GM18858 (cell line): ENCODE data around the gene DCAF11.
A peak's percentile ranks its signal among the peaks of the same experiment; 100 is the strongest.

Experiments used
- ATAC-seq: cut with Tn5 transposase; IDR thresholded peaks from one replicate; pipeline ENCODE4 v1.9.1; 2021; ENCODE audit not compliant: unreplicated experiment

DCAF11 gene

DNA sequence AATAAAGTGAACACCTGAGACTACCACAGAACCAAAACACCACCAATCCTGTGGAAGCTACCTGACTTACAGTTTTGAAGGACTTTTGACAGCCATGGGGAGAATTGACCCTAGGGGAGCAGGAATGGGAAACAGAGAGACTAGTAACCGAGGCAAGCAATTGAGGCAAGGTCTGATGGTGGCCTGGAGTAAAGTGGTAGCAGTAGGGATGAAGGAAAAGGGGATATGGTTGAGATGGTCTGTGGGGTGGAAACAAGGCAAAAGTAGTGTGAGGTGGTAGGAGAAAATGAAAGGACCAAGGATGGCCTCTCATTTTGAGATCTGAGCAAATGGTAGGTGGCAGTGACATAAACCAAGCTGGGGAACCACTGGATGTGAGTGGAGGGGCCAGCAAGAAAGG lies 42.3 kb downstream of the DCAF11 start:
- ATAC-seq, result no peak

DNA sequence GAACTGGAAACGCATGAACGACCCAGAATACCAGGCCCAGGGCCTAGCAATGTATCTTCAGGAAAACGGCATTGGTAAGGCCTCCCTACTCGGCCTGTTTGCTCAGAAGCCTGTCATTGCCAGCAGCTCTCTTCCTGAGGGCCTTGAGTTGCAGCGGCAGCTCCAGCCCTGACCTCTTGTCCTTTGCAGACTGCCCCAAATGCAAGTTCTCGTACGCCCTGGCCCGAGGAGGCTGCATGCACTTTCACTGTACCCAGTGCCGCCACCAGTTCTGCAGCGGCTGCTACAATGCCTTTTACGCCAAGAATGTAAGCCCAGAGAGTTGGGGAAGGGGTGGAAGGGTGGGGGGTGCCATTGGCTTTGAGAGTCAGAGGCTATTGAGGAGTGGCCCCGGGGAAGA lies 42.8 kb downstream of the DCAF11 start:
- no peak for ATAC-seq

- ATAC-seq, result no peak
Measured at GRCh38 chr14:24159777-24160498, 45.4 kb downstream of the DCAF11 start.

GRCh38 chr14:24160499-24160849 lies 45.9 kb downstream of the DCAF11 start:
- no peak for ATAC-seq

DNA sequence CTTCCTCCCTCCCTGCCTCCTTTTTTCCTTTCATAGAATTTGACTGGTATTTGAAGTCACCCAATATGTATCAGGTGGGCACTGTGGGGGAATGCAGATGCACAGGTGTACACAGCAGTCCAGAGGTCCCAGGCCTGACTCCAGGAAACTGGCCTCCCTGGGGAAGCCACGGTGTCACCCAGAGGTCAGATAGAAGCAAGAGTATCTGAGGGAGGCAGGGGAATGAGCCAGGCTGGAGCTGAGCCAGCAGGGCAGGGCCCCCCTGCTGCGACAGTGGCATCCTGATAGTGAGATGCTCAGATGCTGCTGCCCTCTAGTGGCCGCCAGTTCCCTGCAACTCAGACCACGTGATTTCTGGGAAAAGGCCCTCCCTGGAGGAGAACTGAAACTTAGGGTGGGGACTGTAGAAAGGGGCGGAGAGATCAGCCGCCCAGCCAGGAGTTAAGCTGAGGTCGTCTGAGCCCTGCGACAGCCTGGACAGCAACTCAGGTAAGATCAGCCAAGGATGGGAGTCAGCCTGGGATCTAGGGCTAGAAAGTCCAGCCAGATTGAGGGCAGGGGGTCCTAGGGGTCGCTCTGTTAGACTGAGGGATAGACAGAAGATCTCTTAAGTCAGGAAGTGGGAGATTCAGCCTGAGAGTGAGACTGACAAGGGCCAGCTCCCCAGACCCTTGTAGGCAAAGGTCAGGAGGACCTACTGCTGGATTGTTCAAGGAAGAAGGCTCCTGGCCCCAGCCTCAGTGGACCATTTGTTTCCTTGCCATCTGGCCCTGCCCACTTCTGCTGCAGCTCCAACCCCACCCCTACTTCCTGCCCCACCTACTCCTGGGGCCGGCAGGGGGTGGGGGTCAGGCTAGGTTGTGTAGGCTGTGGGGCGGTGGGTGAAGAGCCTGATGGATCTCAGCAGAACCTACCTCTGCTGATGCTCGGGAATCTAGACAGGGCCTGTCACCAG lies 46.5 kb downstream of the DCAF11 start, which contains the start of gene IRF9:
TSS of gene IRF9 (plus strand) at position 416 of the 955 bp plus-strand sequence. CDS start 880 bp downstream, outside the sequence.
- peak; percentile 69 for ATAC-seq

GRCh38 chr14:24162093-24162492 lies 47.5 kb downstream of the DCAF11 start:
- no peak for ATAC-seq

DNA sequence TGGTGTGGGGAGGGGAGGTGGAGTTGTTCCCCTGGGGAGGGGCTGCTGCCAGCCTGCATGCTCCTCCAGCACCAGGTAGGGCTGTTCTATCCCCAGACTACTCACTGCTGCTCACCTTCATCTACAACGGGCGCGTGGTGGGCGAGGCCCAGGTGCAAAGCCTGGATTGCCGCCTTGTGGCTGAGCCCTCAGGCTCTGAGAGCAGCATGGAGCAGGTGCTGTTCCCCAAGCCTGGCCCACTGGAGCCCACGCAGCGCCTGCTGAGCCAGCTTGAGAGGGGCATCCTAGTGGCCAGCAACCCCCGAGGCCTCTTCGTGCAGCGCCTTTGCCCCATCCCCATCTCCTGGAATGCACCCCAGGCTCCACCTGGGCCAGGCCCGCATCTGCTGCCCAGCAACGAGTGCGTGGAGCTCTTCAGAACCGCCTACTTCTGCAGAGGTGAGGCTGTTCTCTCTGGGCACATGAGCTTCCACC lies 50.0 kb downstream of the DCAF11 start:
- no peak for ATAC-seq

GRCh38 chr14:24165785-24166184 lies 51.2 kb downstream of the DCAF11 start:
- ATAC-seq, result no peak

- no peak for ATAC-seq
Measured at GRCh38 chr14:24167469-24168114, 53.0 kb downstream of the DCAF11 start.

DNA sequence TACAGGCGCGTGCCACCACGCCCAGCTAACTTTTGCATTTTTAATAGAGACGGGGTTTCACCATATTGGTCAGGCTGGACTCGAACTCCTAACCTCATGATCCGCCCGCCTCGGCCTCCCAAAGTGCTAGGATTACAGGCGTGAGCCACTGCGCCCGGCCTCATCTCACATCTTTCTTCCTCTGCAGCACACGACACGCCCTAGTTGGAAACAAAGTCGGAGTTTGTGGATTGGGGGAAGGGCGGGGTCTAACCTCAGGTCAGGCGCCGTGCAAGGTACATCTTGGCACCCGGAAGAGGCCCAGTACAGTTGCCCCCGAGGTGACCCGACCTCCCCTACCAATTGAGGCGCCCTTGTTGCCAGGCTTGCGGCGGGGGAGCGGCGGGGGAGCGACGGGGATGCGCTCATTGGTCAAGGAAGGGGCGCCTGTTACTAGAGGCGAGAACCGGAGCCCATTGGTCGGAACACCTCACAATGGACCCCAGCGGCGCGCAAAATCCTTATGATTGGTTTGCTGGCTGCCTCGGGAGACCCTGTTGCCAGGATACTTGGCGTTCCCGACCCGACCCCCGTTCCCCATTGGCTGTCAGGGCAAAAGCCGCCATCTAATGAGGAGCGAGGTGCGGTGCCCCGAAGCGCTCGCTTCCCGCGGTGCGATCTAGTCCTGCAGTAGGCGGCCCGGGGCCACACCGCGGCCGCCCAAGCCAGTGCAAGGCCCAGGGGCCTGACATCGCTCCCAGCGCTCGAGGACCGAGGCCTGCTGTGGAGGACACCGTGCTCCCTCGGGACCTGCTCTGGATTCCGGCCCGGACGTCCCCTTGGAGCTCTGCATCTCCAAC lies 57.1 kb downstream of the DCAF11 start, which contains the start of gene REC8:
TSS of gene REC8 (plus strand) at position 659 of the 839 bp plus-strand sequence. CDS start 473 bp downstream, outside the sequence.
- ATAC-seq, result peak; percentile 70

DNA sequence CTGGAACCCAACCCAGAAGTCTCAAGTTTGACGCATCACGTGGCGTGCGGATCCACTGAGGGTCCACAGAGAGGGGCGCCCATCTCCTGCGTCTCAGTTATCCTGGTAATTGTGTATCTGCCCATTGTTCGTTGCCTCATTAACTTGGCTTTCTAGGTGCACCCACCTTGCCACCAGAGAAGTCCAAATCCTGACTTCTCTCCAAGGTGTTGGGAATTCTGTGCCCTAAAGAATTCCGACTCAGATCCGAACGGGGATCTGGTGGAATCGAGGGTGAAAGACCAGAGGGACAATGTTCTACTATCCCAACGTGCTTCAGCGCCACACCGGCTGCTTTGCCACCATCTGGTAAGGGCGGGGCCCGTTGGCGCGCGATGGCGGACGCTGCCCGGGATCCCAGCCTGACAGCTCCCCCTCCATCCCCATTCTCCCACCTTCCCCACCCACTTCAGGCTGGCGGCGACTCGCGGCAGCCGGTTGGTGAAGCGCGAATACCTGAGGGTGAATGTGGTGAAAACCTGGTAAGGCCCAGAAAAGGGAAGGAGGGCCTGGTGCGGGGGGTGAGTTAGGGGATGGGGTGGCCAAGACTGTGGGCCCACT lies 57.8 kb downstream of the DCAF11 start:
- no peak for ATAC-seq

- ATAC-seq, result no peak
Measured at GRCh38 chr14:24172871-24173281, 58.3 kb downstream of the DCAF11 start.
